Astrocyte (in vitro differentiated cells and primary cell): ENCODE data around the gene APIP. TPM values are rescaled to one million over a fixed set of nuclear protein-coding genes. Genes with fewer than 3 reads are reported as not detected.
A peak's percentile ranks its signal among the peaks of the same experiment; 100 is the strongest.

ENCODE experiments used
- DNase-seq: peaks from one replicate; pipeline ENCODE4 v3.0.0-alpha.2; 2010; ENCODE audit warnings: low read depth
- FAIRE-seq: peaks from 2 replicates; lab custom pipeline; 2011; peaks lifted over from hg19 to GRCh38; lab: Jason Lieb, UNC
- H2AFZ ChIP-seq: 2 replicates; pipeline ENCODE4 v1.6.0; 2012; ENCODE audit warnings: low read depth, low read length, inconsistent platforms
- H3K27ac ChIP-seq: 2 replicates; pipeline ENCODE4 v1.5.1; 2011; ENCODE audit warnings: low read depth, low read length, inconsistent platforms
- H3K27me3 ChIP-seq: 2 replicates; pipeline ENCODE4 v1.6.0; 2011; ENCODE audit warnings: low read length, inconsistent platforms; ENCODE audit not compliant: insufficient read depth
- H3K36me3 ChIP-seq: 2 replicates; pipeline ENCODE4 v1.5.1; 2011; ENCODE audit warnings: low read length, inconsistent platforms; ENCODE audit not compliant: insufficient read depth
- H3K4me1 ChIP-seq: 2 replicates; pipeline ENCODE4 v1.5.1; 2011; ENCODE audit warnings: low read length, inconsistent platforms; ENCODE audit not compliant: insufficient read depth
- H3K4me2 ChIP-seq: 2 replicates; pipeline ENCODE4 v1.6.0; 2012; ENCODE audit warnings: low read length, inconsistent platforms
- H3K4me3 ChIP-seq: 2 replicates; pipeline ENCODE4 v1.5.1; 2011; ENCODE audit warnings: low read depth, mild to moderate bottlenecking, low read length, inconsistent platforms; ENCODE audit not compliant: insufficient read depth
- H3K79me2 ChIP-seq: 2 replicates; pipeline ENCODE4 v1.6.0; 2012; ENCODE audit warnings: mild to moderate bottlenecking, low read length, inconsistent platforms; ENCODE audit not compliant: insufficient read depth
- H3K9ac ChIP-seq: 2 replicates; pipeline ENCODE4 v1.6.0; 2012; ENCODE audit warnings: mild to moderate bottlenecking, low read length, inconsistent platforms
- H3K9me3 ChIP-seq: 2 replicates; pipeline ENCODE4 v1.5.1; 2012; ENCODE audit warnings: low read depth, mild to moderate bottlenecking, low read length, inconsistent platforms; ENCODE audit not compliant: insufficient read depth
- H4K20me1 ChIP-seq: 2 replicates; pipeline ENCODE4 v1.6.0; 2012; ENCODE audit warnings: low read length, inconsistent platforms; ENCODE audit not compliant: insufficient read depth
- H3K27ac Mint-ChIP-seq: one replicate; pipeline ENCODE4 v1.8.0; 2021; ENCODE audit warnings: mild to moderate bottlenecking, mixed read lengths; ENCODE audit not compliant: unreplicated experiment
- H3K27me3 Mint-ChIP-seq: one replicate; pipeline ENCODE4 v1.8.0; 2021; ENCODE audit warnings: low read depth, mixed read lengths; ENCODE audit not compliant: unreplicated experiment
- H3K36me3 Mint-ChIP-seq: one replicate; pipeline ENCODE4 v1.8.0; 2021; ENCODE audit warnings: low read depth, mixed read lengths; ENCODE audit not compliant: unreplicated experiment
- H3K4me1 Mint-ChIP-seq: one replicate; pipeline ENCODE4 v1.8.0; 2021; ENCODE audit warnings: low read depth, mixed read lengths; ENCODE audit not compliant: unreplicated experiment
- H3K4me3 Mint-ChIP-seq: one replicate; pipeline ENCODE4 v1.8.0; 2021; ENCODE audit warnings: mild to moderate bottlenecking, moderate library complexity, mixed read lengths; ENCODE audit not compliant: unreplicated experiment
- H3K9me3 Mint-ChIP-seq: one replicate; pipeline ENCODE4 v1.8.0; 2021; ENCODE audit warnings: mild to moderate bottlenecking, mixed read lengths; ENCODE audit not compliant: unreplicated experiment
- CTCF ChIP-seq: IDR thresholded peaks from 2 replicates; pipeline ENCODE4 v1.5.1; 2011; ENCODE audit warnings: low read depth, mild to moderate bottlenecking, inconsistent platforms, low read length, moderate library complexity; ENCODE audit not compliant: insufficient read depth
- EZH2 ChIP-seq: IDR thresholded peaks from 2 replicates; pipeline ENCODE4 v1.6.1; 2012; ENCODE audit warnings: mild to moderate bottlenecking, low read length, inconsistent platforms; ENCODE audit not compliant: insufficient read depth
- total RNA-seq: library from RNA; stranded (reverse); gene quantifications from 2 replicates; pipeline ENCODE4 v1.2.1, GENCODE V29; 2021

The APIP gene
- total RNA-seq, 1 donor from 2014 or later: 13.9 TPM

GRCh38 chr11:34941688-34942087 is 25.5 kb upstream of the APIP start:
- no peaks in the 10 kb centered on the region for H3K36me3 ChIP-seq
- no peak for DNase-seq
- FAIRE-seq: no peak
- Mint-ChIP-seq H3K27ac (no peak overlapping the region), H3K36me3 (peaks cover 2% of the 10 kb centered on the region), H3K4me3 (no peak overlapping the region), H3K9me3 (no peaks in the 10 kb centered on the region), H3K27me3 (no peaks in the 10 kb centered on the region), H3K4me1 (no peaks in the 10 kb centered on the region)
- no peaks in the 10 kb centered on the region for H3K9me3 ChIP-seq
- H3K4me2 ChIP-seq: no peak overlapping the region
- no peak overlapping the region for H3K9ac ChIP-seq
- H3K4me1 ChIP-seq: no peaks in the 10 kb centered on the region
- H3K27me3 ChIP-seq: no peaks in the 10 kb centered on the region
- H3K4me3 ChIP-seq: no peak overlapping the region
- TF ChIP-seq CTCF (no peak), EZH2 (no peak)
- H3K27ac ChIP-seq: no peak overlapping the region
- H4K20me1 ChIP-seq: peaks cover 5% of the 10 kb centered on the region
- no peak overlapping the region for H2AFZ ChIP-seq
- H3K79me2 ChIP-seq: peaks cover 46% of the 10 kb centered on the region

GRCh38 chr11:34940026-34940677 is 24.0 kb upstream of the APIP start:
- Mint-ChIP-seq H3K9me3 (no peaks in the 10 kb centered on the region), H3K4me1 (no peaks in the 10 kb centered on the region), H3K27me3 (no peaks in the 10 kb centered on the region), H3K4me3 (no peak overlapping the region), H3K36me3 (peaks cover 2% of the 10 kb centered on the region), H3K27ac (no peak overlapping the region)
- Histone ChIP-seq H3K27ac (no peak overlapping the region), H3K79me2 (peaks cover 43% of the 10 kb centered on the region), H2AFZ (no peak overlapping the region), H3K4me1 (no peaks in the 10 kb centered on the region), H3K9me3 (no peaks in the 10 kb centered on the region), H3K36me3 (no peaks in the 10 kb centered on the region), H4K20me1 (no peaks in the 10 kb centered on the region), H3K4me3 (no peak overlapping the region), H3K4me2 (no peak overlapping the region), H3K9ac (no peak overlapping the region), H3K27me3 (no peaks in the 10 kb centered on the region)
- DNase-seq (peak; percentile 88), FAIRE-seq (no peak)
- no peak for TF ChIP-seq EZH2
- TF ChIP-seq CTCF: no peak

GRCh38 chr11:34938611-34939010 is 22.4 kb upstream of the APIP start:
- Histone ChIP-seq H3K9me3 (no peaks in the 10 kb centered on the region), H3K4me2 (no peak overlapping the region), H4K20me1 (no peaks in the 10 kb centered on the region), H3K9ac (no peak overlapping the region), H3K79me2 (peaks cover 37% of the 10 kb centered on the region), H3K4me3 (no peak overlapping the region), H3K36me3 (no peaks in the 10 kb centered on the region), H2AFZ (no peak overlapping the region), H3K4me1 (no peaks in the 10 kb centered on the region), H3K27ac (no peak overlapping the region), H3K27me3 (no peaks in the 10 kb centered on the region)
- H3K9me3 Mint-ChIP-seq: no peaks in the 10 kb centered on the region
- no peak for DNase-seq
- H3K36me3 Mint-ChIP-seq: peaks cover 2% of the 10 kb centered on the region
- H3K4me1 Mint-ChIP-seq: no peaks in the 10 kb centered on the region
- no peak overlapping the region for H3K27ac Mint-ChIP-seq
- TF ChIP-seq CTCF (no peak), EZH2 (no peak)
- H3K27me3 Mint-ChIP-seq: no peaks in the 10 kb centered on the region
- no peak for FAIRE-seq
- no peak overlapping the region for H3K4me3 Mint-ChIP-seq
